ENCODE results near the gene SMIM24. TPM values are rescaled to one million over a fixed set of nuclear protein-coding genes. Genes with fewer than 3 reads are reported as not detected.

The SMIM24 gene
- total and polyA plus RNA-seq, 9 of the 15 experiments (the other 6 are each of a cell fraction or from before 2014, with no cell fraction given): 0.45 to 12.3 (median 1.4) TPM; not detected in 1

- TF ChIP-seq ZNF316 (IDR thresholded peaks at IDR 0.05) (no peak), PHF8 (IDR thresholded peaks at IDR 0.05; ENCODE audit: borderline replicate concordance, low read length) (peak; percentile 63; the same call in 1 of the 2 replicates), E2F3 (CRISPR knock-in tag; IDR thresholded peaks at IDR 0.05) (no peak), ARNT (IDR thresholded peaks at IDR 0.05) (no peak), E2F4 (CRISPR knock-in tag; IDR thresholded peaks at IDR 0.05; ENCODE audit: low read depth) (peak; percentile 88; the same call in 1 of the 2 replicates), JUN (IDR thresholded peaks at IDR 0.05; ENCODE audit: borderline replicate concordance, low read depth, low read length) (no peak), JUN (CRISPR knock-in tag; IDR thresholded peaks at IDR 0.05; ENCODE audit: borderline replicate concordance) (peak; percentile 58; the same call in 1 of the 2 replicates), ARID1B (IDR thresholded peaks at IDR 0.05) (no peak; the same call in 1 of the 2 replicates), C11orf30 (IDR thresholded peaks at IDR 0.05; ENCODE audit: low read depth) (no peak), HMGN3 (IDR thresholded peaks at IDR 0.05; ENCODE audit: borderline replicate concordance, extremely low read depth, insufficient read length, low read depth, low read length) (peak; percentile 65), ZBTB1 (CRISPR knock-in tag; IDR thresholded peaks at IDR 0.05; ENCODE audit: borderline replicate concordance, low read depth) (peak; percentile 91), SMARCA5 (IDR thresholded peaks at IDR 0.05) (0 out of 2 replicates have a peak, but pooled peaks have one; percentile 19), DACH1 (IDR thresholded peaks at IDR 0.05; ENCODE audit: partially characterized antibody) (no peak), ARID4B (CRISPR knock-in tag; IDR thresholded peaks at IDR 0.05) (peak; percentile 97), SMAD4 (CRISPR knock-in tag; conservative IDR thresholded peaks at IDR 0.05) (0 out of 2 replicates have a peak, but pooled peaks have one; percentile 14), BCL6 (CRISPR knock-in tag; IDR thresholded peaks at IDR 0.05) (no peak), OTX1 (CRISPR knock-in tag; IDR thresholded peaks at IDR 0.05) (no peak), GTF2E2 (tag; IDR thresholded peaks at IDR 0.05) (no peak; the same call in 1 of the 2 replicates), XRCC4 (IDR thresholded peaks at IDR 0.05; ENCODE audit: extremely low read depth, insufficient read depth, insufficient read length) (no peak), YY1 (IDR thresholded peaks at IDR 0.05; ENCODE audit: borderline replicate concordance in 1 of 3, control insufficient read depth in 1 of 3, extremely low read depth in 1 of 3, insufficient read depth in 3 of 3, insufficient read length in 1 of 3, insufficient replicate concordance in 2 of 3, low read depth in 1 of 3, low read length in 2 of 3) (peak; percentile 59 to 92 (median 88)), E2F5 (CRISPR knock-in tag; IDR thresholded peaks at IDR 0.05) (no peak)
Measured at GRCh38 chr19:3505598-3506383, 25.5 kb upstream of the SMIM24 start, which contains the start of gene FZR1 (continued).
